Activated CD8-positive, alpha-beta memory T cell treated with anti-CD3 and anti-CD28 coated beads, Interleukin-2, amount 50 U/mL, for 4 hours (primary cell): ENCODE data around the gene ST7.

Experiments used
- DNase-seq: peaks from one replicate; pipeline ENCODE4 v3.0.0-alpha.2; 2020

The ST7 gene

GRCh38 chr7:116979430-116979829 lies 26.1 kb downstream of the ST7 start:
- DNase-seq, result no peak

GRCh38 chr7:116980354-116980753 lies 27.1 kb downstream of the ST7 start:
- DNase-seq, result no peak

DNA sequence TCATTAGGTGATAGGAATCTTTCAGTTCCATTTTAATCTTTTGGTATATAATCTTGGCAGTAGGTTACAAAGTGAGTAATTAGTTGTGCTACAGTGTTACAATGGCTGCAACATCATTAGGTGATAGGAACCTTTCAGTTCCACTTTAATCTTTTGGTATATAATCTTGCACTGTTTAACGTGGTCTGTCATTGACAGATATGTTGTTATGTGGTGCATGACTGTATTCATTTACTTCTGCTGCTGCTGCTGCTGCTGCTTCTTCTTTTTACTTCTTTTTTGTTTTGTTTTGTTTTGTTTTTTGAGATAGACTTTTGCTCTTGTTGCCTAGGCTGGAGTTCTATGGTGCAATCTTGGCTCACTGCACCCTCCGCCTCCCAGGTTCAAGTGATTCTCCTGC lies 28.6 kb downstream of the ST7 start:
- no peak for DNase-seq

DNA sequence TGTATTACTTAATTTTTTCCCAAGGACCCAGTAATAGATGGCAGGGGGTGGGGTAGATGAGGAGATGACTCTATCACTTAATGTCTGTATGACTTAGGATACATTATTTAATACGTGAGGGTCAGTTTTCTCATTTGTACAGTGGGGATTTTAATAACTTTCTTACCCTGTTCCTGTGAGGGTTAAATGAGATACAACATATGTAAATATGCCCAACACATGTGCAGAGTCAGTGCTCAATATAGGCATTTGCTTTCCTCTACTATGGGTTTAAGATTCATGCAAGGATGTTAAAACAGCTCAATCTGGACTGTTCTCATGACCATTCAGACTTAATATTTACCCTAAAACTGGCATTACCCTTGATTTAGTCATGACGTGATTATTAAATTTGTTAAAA lies 31.2 kb downstream of the ST7 start:
- DNase-seq, result no peak

- no peak for DNase-seq
Observed at GRCh38 chr7:116984917-116985316, 31.6 kb downstream of the ST7 start.

- DNase-seq, result no peak
Observed at GRCh38 chr7:116985575-116985974, 32.3 kb downstream of the ST7 start.

GRCh38 chr7:116986611-116987565 lies 33.6 kb downstream of the ST7 start:
- no peak for DNase-seq

- no peak for DNase-seq
Observed at GRCh38 chr7:116988363-116988989, 35.2 kb downstream of the ST7 start.

DNA sequence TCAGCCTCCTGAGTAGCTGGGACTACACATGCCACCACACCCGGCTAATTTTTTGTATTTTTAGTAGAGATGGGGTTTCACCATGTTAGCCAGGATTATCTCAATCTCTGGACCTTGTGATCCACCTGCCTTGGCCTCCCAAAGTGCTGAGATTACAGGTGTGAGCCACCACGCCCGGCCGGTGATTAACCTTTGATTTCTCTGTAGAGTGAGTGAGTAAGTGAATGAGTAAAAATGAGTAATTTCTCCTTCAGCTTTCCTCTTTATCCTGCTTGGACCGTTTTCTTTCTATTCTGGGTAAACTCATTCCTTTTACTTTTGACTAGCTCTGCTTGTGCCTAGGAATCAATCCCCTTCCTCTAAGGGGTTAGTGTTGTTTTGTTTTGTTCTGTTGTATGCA lies 36.8 kb downstream of the ST7 start:
- no peak for DNase-seq

DNA sequence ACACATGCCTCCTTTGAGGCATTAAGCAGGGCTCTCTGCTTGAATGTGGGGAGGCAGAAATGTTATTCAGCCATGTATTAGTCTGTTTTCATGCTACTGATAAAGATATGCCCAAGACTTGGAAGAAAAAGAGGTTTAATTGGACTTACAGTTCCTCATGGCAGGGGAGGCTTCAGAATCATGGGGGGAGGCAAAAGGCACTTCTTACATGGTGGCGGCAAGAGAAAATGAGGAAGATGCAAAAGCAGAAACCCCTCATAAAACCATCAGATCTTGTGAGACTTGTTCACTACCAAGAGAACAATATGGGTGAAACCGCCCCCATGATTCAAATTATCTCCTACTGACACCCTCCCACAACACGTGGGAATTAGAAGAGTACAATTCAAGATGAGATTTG lies 37.9 kb downstream of the ST7 start:
- no peak for DNase-seq

- no peak for DNase-seq
Observed at GRCh38 chr7:116994611-116995010, 41.3 kb downstream of the ST7 start.

GRCh38 chr7:116997972-116998371 lies 44.7 kb downstream of the ST7 start:
- DNase-seq, result no peak

DNA sequence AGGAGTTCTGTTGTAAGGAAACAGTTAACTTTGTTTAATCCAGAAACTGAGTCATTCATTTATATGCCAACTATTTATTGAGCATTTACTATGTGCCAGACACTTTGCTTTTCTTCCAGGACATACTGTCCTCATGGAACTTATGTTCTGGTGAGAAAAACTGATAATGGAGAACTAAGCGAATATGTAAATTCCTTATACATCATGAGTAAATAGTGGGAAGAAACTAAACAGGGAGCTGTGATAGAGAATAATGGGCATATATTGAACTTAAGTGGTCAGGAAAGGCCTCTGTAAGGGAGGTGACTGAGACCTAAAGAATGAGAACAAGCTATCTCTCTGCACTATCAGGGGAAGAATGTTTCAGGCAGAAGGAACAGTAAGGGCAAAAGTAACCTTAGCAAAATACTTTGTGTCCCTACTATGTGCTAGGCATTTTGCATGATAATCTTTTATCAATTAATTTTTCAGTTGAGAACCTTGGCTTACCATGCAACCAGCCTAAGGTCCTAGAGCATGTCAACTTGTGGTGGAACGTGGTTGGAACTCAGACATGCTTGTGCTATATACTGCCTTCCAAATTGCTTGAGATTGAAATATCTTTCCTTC lies 45.4 kb downstream of the ST7 start:
- DNase-seq, result no peak

DNA sequence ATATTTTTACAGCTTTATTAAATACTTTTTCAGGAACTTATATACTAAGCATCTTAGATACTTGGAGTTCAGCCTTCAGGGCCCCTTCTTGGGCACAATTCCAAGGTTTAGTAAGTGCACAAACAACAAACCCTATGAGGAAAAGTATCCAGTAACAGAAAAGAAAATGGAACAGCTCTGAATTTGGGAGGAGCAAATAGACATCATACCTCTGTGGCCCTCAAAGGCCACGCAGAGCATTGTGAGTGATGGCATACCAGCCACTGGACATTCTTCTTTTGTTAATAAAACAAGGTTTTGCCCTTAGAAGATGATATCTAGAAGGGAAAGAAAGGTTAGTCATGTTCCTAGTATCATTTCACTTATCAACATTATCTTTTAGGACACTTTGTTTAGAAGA lies 46.0 kb downstream of the ST7 start:
- no peak for DNase-seq

- no peak for DNase-seq
Observed at GRCh38 chr7:117001283-117001682, 48.0 kb downstream of the ST7 start.

DNA sequence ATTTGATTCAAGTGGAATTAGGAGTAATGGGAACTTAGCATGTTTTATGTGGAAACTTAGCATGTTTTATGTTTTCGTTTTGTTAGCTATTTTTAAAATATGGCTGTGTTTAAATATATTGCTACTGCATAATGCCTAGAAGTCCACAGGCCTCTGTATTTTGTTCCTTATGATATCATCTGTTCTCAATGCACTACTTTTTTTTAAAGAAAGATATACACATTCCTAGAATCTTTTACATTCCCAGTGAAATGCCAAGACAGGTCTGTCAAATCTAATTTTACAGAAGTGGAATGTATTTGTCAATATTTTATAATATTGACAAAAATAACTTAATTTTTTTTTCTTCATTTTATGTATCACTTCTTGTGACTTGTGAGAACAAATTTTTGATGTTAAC lies 51.6 kb downstream of the ST7 start:
- no peak for DNase-seq

GRCh38 chr7:117005449-117005848 lies 52.1 kb downstream of the ST7 start:
- no peak for DNase-seq

DNA sequence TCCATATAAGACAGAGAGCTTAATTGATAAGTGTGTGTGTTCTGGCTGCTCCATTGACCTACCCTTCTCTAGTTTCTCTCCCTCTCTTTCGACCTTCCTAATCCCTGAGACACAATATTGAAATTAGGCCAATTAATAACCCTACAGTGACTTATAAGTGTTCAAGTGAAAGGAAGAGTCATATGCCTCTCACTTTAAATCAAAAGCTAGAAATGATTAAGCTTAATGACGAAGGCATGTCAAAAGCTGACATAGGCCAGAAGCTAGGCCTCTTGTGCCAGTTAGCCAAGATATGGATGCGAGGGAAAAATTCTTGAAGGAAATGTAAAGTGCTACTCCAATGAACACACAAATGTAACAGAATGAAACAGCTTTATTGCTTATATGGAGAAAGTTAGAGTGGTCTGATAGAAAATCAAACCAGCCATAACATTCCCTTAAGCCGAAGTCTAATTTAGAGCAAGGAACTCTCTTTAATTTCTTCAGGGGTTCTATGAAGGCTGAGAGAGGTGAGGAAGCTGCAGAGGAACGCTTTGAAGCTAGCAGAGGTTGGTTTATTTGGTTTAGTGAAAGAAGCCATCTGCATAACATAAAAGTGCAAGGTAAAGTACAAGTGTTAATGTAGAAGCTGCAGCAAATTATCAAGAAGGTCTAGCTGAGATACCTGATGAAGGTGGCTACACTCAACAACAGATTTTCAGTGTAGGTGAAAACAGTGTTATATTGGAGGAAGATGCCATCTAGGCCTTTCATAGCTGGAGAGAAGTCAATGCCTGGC lies 53.8 kb downstream of the ST7 start:
- DNase-seq, result no peak

DNA sequence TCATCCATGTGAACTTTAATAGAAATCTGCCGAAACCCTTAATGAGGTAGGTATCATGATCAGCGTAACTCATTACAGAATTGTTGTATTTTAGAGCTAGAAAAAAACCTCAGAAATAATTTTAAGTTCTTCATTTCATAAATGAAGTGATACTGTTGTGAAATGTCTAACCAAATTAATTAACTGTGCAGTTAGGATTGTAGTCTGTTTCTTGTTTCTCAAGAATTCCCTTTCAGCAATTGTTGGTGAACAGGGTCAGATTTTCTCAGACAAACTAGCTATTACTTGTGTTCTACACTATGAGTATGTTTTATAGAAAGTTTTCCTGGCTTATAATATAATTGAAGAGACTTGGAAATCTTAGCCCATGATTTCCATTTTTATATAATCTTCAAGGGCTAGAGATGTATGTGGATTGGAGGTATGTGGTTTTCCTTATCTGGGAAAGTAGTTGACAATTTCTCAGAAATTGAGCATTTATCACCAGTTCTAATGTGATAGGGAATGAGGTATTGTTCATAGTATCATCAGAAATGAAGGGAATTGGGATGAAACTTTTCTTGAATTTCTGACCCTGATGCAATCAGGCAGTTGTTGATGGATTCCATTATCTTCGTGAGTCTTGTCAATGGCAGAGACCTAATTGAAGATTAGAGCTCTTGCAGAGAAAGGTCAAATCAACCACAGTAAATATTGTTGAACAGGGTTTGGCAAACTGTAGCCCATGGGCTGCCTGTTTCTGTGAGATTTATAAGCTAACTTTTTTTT lies 55.0 kb downstream of the ST7 start:
- DNase-seq, result no peak

DNA sequence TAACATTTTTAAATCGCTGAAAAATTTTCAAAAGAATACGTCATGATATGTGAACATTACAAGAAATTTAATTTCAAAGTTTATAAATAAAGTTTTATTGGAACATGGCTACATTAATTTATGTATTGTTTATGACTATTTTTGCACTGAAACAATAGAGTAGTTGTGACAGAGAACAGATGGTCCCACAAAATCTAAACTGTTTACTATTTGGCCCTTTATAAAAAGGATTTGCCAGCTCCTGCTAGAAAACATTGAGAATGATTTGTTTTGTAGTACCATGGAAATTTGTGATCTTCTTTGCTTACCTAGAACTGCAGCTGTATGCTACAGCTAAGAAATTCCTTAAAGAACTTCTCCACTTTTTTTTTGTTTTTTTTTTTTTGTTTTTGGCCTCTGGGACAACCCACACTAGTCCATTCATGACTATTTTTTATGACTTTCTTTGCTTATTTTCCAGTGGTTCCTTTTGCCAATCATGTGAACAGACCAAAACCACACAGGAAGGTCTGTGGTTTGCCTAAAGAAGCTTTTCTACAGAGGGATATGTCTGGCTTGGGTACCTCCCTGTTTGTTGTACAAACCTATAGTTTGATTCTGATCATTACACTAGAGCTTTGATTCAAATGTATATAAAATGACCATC lies 55.7 kb downstream of the ST7 start:
- no peak for DNase-seq

GRCh38 chr7:117009705-117010361 lies 56.5 kb downstream of the ST7 start:
- DNase-seq, result no peak
